ENCODE data around the gene CDK16.

GRCh38 chrX:47200385-47201150, 17.9 kb upstream of the CDK16 start:
- no peak for TF ChIP-seq ESRRG (CRISPR knock-in tag; IDR thresholded peaks at IDR 0.05)
- TF ChIP-seq SNAI2 (CRISPR knock-in tag; IDR thresholded peaks at IDR 0.05) = no peak
- no peak for TF ChIP-seq PATZ1 (CRISPR knock-in tag; IDR thresholded peaks at IDR 0.05; ENCODE audit: borderline replicate concordance)
- TF ChIP-seq BACH2 (CRISPR knock-in tag; IDR thresholded peaks at IDR 0.05; ENCODE audit: borderline replicate concordance) = no peak
- TF ChIP-seq OSR1 (CRISPR knock-in tag; IDR thresholded peaks at IDR 0.05) = no peak
- no peak for TF ChIP-seq PPARA (CRISPR knock-in tag; IDR thresholded peaks at IDR 0.05; ENCODE audit: borderline replicate concordance)

All from SK-N-SH treated with all-trans-retinoic acid at 6 μM for 48 hours (cell line).